ENCODE measurements around the gene ITGAV.
"Not testable (repeated sequence)": the region's sequence is repeated elsewhere in the genome, so short reads cannot be mapped to it uniquely, and the experiment has no call there.

Gene ITGAV

GRCh38 chr2:186589612-186590349 is at the start of gene ITGAV:
ITGAV (plus strand) TSS chr2:186590056; CDS start chr2:186590339, 283 bp downstream.
- DNase-seq, result peak; percentile 94

- no peak for DNase-seq
Observed at GRCh38 chr2:186540941-186541340, 48.9 kb upstream of the ITGAV start.

GRCh38 chr2:186542002-186542401 is 47.9 kb upstream of the ITGAV start:
- no peak for DNase-seq

GRCh38 chr2:186543561-186544131 is 46.2 kb upstream of the ITGAV start:
- no peak for DNase-seq

- no peak for DNase-seq
Observed at GRCh38 chr2:186544255-186544675, 45.6 kb upstream of the ITGAV start.

GRCh38 chr2:186546846-186547245 is 43.0 kb upstream of the ITGAV start:
- no peak for DNase-seq

- no peak for DNase-seq
Observed at GRCh38 chr2:186551323-186552050, 38.4 kb upstream of the ITGAV start.

- peak; percentile 29 for DNase-seq
Observed at GRCh38 chr2:186554429-186554828, 35.4 kb upstream of the ITGAV start.

- no peak for DNase-seq
Observed at GRCh38 chr2:186554850-186555671, 34.8 kb upstream of the ITGAV start.

GRCh38 chr2:186558512-186559276 is 31.2 kb upstream of the ITGAV start:
- no peak for DNase-seq

- DNase-seq, result no peak
Observed at GRCh38 chr2:186559370-186559769, 30.5 kb upstream of the ITGAV start.

GRCh38 chr2:186559848-186560247 is 30.0 kb upstream of the ITGAV start:
- no peak for DNase-seq

GRCh38 chr2:186560254-186560653 is 29.6 kb upstream of the ITGAV start:
- DNase-seq, result no peak

GRCh38 chr2:186561467-186562208 is 28.2 kb upstream of the ITGAV start:
- no peak for DNase-seq

- no peak for DNase-seq
Observed at GRCh38 chr2:186562209-186562578, 27.7 kb upstream of the ITGAV start.

GRCh38 chr2:186568600-186568999 is 21.3 kb upstream of the ITGAV start:
- DNase-seq, result not testable (repeated sequence)

- not testable (repeated sequence) for DNase-seq
Observed at GRCh38 chr2:186569127-186569526, 20.7 kb upstream of the ITGAV start.

GRCh38 chr2:186569897-186570296 is 20.0 kb upstream of the ITGAV start:
- DNase-seq, result peak; percentile 15

- no peak for DNase-seq
Observed at GRCh38 chr2:186570604-186571003, 19.3 kb upstream of the ITGAV start.

GRCh38 chr2:186572705-186573104 is 17.2 kb upstream of the ITGAV start:
- DNase-seq, result no peak

- DNase-seq, result no peak
Observed at GRCh38 chr2:186573531-186573930, 16.3 kb upstream of the ITGAV start.

GRCh38 chr2:186575302-186575701 is 14.6 kb upstream of the ITGAV start:
- DNase-seq, result no peak
